HG03432 (cell line): Measurements from ENCODE around the gene AKAP13.
"Not testable (repeated sequence)": the region's sequence is repeated elsewhere in the genome, so short reads cannot be mapped to it uniquely, and the experiment has no call there.

Experiments
- ATAC-seq: cut with Tn5 transposase; IDR thresholded peaks from one replicate; pipeline ENCODE4 v1.9.1; 2021; ENCODE audit warnings: mild to moderate bottlenecking, moderate library complexity; ENCODE audit not compliant: unreplicated experiment

AKAP13 gene

DNA sequence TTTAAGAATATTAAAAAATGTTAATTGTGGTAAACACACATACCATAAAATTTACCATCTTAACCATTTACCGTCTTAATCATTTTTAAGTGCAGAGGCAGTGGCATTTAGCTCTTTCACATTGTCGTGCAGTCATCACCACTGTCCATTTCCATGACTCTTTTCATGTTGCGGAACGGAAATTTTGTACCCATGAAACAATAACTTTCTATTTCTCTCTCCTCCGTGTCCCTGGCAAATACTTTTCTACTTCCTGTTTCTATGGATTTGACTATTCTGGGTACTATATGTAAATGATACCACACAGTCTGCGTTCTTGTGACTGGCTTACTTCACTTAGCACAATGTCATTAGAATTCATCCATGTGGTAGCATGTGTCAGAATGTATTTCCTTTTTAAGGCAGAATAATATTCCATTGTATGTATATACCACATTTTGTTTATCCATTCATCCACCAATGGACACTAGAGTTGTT lies 27.9 kb downstream of the AKAP13 start:
- ATAC-seq: peak; percentile 50

DNA sequence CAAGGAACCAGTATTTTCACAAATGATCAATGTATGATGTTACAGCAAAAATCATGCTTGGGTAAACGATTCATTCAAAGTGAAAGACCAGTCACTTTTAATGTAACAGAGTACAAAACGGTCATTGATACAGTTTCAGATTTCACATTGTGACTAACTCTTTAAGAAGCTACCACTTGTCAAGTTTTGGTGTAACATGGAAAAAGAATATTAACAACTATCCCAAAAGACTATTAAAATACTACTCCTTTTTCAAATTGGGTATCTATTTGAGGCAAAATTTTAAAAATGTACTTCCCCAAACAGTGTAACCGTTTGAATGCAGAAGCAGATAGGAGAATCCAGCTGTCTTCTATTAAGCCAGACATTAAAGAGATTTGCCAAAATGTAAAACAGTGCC lies 31.7 kb downstream of the AKAP13 start:
- no peak for ATAC-seq

DNA sequence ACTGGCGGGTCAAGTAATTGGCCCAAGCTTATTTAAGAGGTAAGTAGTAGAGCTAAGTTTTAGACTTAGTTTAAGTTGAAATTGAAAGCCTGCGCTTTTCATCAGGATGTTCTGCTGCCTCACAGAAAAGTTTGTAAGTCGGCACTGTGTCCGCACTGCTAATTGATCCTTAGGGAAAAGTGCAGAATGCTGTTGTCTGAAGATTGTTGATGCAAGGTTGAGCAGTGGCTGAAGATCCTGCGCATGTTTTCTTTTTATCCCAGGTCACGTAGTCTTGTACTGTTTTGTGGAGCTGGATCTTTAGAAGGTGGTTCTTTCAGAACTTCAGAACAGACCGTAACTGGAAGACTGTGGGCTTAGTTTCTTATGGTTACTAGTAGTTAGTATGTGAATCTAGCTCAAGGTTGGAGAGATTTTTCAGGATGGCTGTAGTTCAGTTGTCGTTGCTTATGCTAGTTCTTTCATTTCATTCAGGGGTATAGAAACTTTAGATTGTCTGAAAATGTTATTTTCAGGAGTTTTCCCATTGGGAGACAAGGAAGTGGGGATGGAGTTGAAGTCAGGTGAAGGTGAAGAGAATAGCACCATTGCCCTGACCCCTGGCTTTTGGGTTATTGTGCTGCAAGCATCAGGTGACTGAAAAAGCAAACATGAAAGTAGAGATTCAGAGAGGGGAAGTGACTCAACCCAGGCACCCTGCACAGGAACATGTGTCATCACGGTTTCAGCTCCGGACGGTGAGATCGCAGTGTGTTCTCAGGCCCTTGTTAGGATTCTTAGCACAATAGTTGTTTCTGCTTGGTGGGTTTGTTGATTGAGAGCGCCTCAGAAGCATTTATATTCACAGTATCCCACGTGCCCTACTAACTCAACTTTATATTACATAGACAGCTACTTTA lies 32.8 kb downstream of the AKAP13 start:
- ATAC-seq: peak; percentile 98

DNA sequence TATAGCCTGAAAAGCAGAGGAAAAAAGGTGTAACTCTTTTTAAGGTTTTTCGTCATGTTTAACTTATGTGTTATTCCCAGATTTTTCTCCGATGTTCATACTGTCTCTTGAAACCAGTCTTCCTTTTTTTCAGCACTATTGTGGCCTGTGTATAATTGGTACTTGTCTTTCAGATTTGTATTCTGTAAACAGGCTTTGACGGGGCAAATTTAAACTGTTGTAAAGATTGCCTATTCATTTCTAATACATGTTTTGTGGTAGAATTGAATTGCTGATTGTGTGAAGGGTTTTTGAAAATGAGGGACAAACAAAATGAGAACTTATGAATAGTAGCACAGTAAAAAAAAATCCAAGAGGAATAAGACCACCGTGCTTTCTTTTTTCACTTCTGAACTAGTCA lies 33.6 kb downstream of the AKAP13 start:
- no peak for ATAC-seq

DNA sequence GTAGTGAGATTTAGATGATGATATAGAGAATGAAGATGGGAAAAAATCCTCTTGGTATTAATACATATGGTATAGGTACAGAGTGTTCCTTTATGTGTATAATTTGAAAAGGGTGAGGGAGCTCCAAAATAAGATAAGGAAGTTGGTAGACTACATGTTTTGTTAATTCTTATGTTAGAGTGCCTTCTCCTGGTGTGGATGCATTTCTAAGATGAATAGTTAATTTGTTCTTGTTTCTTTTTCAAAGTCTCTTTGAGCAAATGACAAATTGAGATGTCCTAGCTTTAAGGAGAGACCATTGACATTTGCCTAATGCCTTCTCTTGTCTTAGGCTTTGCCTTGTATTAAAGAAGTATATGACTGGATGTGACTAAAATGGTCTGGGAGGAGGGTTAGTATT lies 34.1 kb downstream of the AKAP13 start:
- ATAC-seq: no peak

DNA sequence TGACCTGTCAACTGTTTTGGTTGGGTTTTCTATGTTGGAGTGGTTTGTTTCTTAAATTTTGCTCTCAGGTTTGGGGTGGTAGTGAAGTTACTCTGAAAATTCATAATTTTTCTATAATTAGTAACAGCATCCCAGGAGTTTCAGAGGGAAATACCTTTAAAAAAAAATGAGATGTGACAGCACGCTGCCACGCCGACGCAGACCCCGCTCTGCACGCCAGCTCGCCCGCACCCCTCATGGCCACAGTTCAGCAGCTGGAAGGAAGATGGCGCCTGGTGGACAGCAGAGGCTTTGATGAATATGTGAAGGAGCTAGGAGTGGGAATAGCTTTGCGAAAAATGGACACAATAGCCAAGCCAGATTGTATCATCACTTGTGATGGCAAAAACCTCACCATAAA lies 34.6 kb downstream of the AKAP13 start:
- no peak for ATAC-seq

DNA sequence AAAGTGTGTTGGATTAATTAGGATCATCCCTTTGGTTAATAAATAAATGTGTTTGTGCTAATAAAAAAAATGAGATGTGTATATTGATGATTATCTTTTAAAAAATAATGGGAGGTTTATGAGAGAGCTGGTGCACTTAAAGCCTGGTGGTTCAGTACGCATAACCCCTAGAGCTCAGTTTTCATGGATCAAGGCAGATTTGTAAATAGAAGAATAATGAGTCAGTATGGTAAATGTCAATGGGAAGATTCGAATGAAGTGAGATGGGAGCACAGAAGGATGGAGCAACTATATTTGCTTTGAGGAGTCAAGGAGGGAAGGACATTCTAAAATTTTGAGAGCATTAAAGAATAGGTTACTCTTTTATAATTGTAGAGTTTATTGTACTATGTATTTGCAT lies 35.4 kb downstream of the AKAP13 start:
- no peak for ATAC-seq

DNA sequence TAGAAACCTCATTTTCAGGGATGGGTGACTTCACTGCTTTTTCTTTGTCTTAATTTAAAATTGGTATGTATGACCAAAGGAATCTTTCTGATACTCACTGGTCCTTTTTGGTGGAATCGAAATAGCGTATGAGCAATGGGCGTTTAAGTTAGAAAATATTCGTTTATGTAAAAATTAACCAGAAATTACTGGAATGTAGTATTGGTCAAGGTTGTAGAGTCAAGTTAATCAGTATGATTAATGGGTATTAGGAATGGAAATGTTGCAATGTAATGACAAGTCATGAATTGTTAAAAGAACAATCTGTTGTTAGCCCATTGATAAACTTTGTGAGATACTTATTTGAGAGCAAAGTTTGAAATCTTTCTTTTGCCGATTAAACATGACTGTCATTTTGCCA lies 36.9 kb downstream of the AKAP13 start:
- no peak for ATAC-seq

DNA sequence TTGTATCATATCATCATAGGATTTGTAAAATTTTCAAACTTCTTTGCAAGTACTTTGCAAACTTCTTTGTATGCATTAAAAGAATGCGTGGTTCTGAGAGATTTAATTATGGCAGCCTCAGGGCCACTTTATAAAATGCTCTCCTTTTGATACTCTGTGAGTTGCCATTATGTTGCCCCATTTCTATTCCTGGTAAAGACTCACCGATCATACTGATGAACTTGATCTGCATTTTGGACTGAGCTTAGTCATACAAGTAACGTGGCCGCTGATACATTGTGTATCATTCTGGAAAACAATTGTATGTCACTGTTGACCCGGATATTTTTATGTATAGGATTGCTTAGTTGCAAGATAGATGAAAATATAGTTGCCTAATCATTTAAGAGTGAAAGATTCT lies 38.8 kb downstream of the AKAP13 start:
- no peak for ATAC-seq

DNA sequence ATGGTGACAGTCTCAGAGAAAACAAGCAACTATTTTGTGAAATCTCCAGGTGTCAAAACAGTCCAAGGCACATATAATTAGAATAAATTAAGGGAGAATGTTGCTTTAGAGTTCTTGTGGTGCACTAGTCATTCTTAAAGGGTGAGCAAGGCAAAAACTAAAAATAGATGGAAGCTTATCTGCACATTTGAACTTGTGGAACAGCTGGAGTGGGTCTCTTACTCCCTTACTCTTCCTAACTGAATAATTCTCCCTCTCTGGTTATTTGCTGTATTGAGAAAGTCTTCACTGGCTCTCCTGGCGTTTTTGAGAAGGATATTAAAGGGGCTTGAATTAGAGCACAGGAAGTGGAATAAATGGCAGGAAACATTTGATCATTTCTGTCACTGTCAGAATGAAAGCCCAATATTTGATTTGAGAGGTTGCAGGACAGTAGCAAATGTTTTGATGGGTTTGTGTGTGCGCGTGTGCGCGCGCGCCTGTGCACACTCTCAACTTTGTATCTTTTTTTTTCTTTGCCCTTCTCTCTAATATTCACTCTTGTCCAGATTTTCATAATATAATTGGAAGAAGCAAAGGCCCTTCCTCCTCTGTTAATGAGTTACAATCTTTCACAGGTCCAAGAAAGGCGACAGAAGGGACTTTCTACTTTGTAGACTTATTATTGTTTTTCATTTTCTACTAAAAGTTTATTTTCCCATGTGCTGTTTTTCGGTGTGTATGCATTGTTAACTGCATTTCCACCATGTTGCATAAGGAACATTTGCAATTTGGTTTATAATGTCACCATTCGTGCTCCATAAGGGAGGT lies 40.9 kb downstream of the AKAP13 start:
- ATAC-seq: no peak

DNA sequence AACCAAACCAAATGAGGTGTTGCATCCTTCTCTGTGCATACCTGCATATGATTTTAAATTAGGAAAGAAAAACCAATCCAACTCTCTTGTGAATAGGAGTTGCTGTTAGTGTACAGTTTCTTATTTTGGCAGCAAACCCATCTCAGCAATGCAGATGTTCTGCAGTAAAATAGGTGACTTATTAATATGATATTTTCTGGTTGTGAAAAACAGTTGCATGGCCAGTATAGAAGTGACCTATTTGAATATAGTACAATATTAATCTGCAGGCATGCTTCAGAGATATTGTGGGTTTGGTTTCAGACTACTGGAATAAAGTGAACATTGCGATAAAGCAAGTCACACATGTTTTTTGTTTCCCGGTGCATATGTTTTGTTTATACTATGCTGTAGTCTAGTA lies 42.2 kb downstream of the AKAP13 start:
- ATAC-seq: no peak

DNA sequence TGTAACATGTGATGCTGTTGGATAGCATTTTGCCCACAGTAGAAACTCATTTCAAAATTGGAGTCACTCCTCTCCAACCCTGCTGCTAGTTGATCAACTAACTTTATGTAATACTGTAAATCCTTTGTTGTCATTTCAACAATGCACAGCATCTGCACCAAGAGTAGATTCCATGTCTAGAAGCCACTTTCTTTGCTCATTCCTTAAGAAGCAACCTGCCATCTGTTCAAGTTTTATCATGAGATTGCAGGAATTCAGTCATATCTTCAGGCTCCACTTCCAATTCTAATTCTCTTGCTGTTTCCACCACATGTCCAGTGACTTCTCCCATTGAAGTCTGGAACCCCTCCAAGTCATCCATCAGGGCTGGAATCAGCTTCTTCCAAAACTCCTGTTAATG lies 42.9 kb downstream of the AKAP13 start:
- ATAC-seq: no peak

DNA sequence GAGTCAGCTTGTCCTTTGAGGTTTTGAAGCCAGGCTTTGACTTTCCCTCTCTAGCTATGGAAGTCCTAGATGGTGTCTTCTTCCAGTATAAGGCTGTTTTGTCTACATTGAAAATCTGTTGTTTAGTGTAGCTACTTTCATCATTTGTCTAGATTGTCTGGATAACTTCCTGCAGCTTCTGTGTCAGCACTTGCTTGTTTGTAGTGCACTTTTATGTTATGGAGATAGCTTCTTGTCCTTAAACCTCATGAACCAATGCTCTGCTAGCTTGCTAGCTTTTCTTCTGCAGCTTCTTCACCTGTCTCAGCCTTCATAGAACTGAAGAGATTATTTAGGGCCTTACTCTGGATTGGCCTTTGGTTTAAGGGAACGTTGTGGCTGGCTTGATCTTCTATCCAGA lies 43.8 kb downstream of the AKAP13 start:
- no peak for ATAC-seq

DNA sequence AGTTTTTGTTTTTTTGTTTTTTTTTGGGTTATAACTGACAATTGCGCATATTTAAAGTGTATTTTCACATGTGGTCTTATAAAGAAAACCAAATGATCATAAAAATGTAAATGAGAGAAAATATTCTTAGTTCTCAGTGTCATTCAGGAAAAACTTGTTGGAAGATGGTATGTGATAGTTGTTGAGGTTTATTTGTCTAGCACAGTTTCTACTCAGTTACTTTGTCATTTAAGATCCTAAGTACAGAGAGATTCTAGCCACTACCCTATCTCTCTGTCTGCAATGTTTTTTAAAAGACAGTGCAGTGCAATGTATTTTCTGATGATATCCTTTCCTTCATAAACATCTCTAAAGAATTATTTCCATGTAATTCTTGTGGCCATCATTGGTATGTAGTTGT lies 46.1 kb downstream of the AKAP13 start:
- ATAC-seq: no peak

DNA sequence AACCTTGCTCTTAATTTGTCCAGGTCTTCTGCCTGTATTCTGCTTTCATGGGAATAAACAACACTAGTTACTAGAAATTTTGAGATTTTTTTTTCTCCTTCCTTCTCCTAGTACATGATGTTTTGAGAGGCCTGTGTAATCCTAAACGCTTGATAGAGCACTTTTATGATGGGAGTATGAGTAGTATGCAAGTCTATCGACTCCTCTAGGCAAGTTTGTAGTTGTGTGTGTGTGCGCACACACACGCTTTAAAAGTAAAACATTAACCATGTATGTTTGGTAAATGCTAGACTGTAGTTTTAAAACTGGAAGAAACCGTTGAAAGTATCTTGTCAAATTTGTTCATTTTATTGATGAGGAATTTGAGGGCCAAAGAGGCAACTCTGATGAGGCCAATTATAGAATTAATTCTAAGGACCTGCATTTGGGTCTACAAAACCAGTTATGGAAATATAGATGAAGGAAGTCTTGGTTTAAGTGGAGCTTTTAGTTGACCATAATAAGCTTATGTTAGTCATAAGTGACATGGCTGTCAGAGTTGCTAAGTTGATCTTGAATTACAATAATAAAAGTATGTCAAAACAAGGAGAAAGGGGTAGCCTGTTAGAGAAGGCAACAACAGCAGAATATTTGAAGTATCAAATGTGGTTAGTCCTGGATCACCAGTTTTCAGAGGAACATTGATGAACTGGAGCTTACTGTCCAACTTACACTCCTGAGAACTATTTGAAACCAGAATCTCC lies 47.1 kb downstream of the AKAP13 start:
- no peak for ATAC-seq

DNA sequence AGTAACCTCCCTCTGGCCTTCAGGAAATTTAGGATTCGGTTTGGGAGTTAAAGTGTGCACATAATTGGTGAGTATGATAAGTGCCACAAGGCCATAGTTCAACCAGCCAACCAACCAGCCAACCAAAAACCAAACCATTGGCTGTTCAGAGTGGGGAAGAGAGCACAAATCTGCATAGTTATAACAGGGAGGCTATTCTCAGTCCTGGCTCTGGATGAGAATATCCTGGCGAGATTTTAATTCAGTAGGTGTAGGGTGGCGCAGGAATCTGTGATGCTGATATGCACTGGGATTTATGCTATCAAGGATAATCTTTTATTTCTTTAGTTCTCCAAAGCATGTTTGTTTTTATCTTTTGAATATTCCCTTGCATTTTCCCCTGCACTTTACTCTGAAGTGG lies 49.1 kb downstream of the AKAP13 start:
- no peak for ATAC-seq

DNA sequence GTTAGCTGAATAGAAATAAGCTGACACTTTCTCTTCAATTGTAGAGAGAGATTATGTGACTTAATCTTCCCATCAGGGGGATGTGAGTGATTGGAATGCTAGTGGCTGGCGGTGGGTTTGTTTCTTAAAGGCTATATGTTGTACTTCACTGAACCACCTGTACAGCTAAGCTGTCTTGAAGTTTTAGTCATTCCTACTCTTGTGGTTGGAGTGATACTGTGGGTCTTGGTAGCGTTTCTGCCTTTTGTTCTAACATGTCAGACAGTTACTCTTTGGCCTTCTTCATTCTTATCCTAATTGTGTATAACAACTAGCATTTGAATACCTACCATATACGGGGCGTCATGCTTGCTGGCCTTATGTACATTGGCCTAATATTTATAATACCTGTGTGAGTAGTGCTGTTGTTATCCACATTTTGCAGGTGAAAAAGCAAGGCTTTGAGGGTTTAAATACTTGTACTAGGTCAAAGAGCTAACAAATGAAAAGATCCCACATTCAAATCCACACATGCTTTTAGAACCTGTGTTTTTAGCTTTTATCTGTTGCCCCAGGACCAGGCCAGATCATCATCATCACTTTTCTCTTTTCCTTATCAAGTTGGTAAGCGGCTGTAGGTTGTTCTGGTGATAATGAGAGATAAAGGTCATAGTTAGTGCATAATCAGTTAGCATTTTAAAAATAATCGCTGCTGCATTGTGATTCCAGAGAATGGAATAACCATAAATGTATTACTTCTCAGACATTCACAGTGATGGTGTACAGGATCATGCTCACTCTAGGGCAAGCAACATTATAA lies 50.2 kb downstream of the AKAP13 start:
- peak; percentile 100 for ATAC-seq

DNA sequence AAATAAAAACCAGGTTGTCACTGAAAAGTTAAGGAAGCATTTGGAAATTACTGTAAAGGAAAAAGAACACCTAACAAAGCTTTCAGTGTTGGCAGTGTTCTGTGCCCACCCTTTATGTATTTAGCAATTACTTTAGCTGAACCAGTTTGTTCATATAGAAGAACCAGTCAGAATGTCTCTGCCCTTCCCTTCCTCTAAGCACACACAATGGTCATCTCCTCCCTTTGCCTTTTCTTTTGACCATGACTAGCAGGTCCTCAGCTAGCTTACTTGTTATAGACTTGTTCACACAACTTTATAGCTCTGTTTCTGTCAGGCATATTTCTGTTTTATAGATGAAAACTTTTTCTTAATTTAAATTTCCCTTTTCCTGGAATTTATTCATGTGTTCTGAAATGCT lies 59.6 kb downstream of the AKAP13 start:
- no peak for ATAC-seq

DNA sequence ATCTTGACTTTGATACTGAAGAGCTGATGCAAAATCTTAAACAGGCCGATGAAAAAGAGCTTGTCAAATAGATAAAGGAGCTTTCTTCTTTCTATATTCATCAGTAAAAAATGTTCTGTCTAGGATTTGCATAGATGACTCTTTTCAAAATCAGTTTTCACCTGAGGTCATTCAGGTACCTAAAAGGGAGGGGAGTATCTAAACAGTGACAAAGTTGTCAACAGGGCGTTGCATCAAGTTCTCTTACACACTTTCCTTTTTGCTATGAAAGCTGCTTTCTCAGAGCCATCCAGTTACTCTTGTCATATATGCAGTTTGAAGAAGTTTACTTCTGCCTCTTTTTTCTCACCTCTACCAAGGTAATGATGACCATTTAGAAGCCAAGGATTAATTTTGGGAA lies 60.0 kb downstream of the AKAP13 start:
- no peak for ATAC-seq

DNA sequence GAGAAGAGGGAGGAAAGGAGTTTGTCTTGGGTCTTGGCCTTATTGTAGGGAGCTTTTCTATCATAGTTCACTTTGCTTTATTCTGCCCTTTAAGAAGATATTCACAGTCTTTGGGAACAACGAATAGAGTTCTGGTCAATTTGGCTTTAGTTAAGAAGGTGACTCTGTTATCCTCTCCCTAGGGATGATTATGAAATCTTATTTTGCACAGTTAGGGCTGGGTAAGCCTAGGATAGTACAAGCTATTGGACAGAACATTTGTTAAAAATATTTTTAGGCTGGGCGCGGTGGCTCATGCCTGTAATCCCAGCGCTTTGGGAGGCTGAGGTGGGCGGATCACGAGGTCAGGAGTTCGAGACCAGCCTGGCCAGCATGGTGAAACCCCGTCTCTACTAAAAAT lies 61.5 kb downstream of the AKAP13 start:
- not testable (repeated sequence) for ATAC-seq

DNA sequence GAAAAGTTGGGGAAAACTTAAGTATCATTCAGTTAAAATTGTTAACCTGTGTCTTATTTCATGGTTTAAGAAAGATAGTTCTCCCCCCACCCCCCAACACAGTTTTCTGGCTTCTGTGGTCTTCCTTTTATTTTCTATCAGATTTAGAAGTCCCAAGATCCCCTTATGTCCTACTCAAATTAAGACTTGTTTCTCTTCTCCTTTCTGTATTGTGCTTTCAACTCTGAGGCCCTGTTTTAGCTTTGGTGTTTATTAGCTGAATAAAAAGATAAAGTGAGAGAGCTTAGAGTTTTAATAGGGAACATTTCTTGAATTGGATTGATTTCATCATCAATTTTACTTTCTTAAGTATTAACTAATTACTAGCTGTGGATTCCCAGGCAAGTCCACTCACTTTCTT lies 62.6 kb downstream of the AKAP13 start:
- ATAC-seq: peak; percentile 62
